GM12892 (cell line): Measurements from ENCODE around the gene TUBB1.

Experiments
- DNase-seq: peaks from one replicate; pipeline ENCODE4 v3.0.0; 2011; ENCODE audit not compliant: insufficient read length
- FAIRE-seq: peaks from 2 replicates; lab custom pipeline; 2011; peaks lifted over from hg19 to GRCh38; lab: Jason Lieb, UNC
- POLR2A ChIP-seq: IDR thresholded peaks from 2 replicates; pipeline ENCODE4 v1.6.1; 2011; ENCODE audit warnings: low read depth, low read length, control low read depth
- POLR2AphosphoS5 ChIP-seq: IDR thresholded peaks from 2 replicates; pipeline ENCODE4 v1.6.1; 2011; ENCODE audit warnings: low read depth, low read length, control low read depth
- TAF1 ChIP-seq: IDR thresholded peaks from 2 replicates; pipeline ENCODE4 v1.6.1; 2011; ENCODE audit warnings: low read depth, mild to moderate bottlenecking, control low read depth, low read length, borderline replicate concordance

TUBB1 gene

DNA sequence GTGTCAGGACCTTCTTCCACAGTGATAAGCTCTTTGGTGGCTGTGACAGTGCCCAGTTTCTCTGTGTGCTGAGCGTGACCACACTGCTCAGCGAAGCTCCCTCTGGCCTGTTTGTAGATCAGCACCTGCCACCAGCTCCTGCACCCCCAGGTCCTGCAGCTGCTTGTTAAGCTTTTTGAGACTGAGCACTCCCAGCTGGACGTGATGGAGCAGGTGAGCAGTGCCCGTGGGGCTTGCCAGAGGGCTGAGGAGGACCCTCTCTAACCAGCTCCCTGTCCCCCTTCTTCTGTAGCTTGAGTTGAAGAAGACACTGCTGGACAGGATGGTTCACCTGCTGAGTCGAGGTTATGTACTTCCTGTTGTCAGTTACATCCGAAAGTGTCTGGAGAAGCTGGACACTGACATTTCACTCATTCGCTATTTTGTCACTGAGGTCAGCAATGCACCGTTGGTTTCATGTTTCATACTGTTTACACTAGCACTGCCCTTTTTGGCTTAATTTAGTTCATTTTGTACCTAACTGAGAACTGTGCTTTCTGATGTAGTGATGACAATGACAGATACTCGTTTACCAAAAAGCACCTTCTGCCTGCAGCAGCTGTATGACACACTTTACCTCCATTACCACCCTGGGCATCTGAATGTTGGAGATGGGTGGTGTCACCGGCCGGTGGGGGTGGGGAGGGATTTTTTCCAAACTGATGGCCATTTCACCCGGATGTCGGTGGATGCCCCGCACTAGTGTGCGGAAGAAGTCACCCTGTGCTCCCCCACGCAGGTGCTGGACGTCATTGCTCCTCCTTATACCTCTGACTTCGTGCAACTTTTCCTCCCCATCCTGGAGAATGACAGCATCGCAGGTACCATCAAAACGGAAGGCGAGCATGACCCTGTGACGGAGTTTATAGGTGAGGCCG is 25.6 kb upstream of the TUBB1 start:
- FAIRE-seq = peak; percentile 50
- no peak for DNase-seq

DNA sequence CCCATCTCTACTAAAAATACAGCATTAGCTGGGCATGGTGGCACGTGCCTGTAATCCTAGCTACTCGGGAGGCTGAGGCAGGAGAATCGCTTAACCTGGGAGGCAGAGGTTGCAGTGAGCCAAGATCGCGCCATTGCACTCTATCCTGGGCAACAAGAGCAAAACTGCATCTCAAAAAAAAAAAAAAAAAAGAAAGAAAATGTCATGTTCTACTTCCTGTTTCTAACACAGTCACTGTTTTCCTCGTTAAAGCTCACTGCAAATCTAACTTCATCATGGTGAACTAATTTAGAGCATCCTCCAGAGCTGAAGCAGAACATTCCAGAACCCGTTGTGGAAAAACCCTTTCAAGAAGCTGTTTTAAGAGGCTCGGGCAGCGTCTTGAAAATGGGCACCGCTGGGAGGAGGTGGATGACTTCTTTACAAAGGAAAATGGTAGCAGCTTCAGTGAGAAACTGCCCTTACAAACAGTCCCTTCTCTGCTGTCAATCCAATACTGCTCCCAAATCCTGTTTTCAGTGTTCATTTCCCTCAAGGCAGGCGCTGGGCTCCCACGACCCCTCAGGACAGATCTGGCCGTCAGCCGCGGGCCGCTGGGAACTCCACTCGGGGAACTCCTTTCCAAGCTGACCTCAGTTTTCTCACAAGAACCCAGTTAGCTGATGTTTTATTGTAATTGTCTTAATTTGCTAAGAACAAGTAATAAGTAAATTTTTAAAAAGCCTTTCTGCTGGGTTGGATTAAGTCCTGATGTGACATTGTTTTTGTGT is 24.7 kb upstream of the TUBB1 start:
- no peak for DNase-seq
- FAIRE-seq = no peak
- TF ChIP-seq TAF1 (no peak), POLR2AphosphoS5 (no peak), POLR2A (no peak)

More for the DNA sequence above, 25.6 kb upstream of the TUBB1 start:
- no peak for TF ChIP-seq TAF1
- peak; percentile 60 for TF ChIP-seq POLR2AphosphoS5
- TF ChIP-seq POLR2A = 0 out of 2 replicates have a peak, but pooled peaks have one; percentile 38

DNA sequence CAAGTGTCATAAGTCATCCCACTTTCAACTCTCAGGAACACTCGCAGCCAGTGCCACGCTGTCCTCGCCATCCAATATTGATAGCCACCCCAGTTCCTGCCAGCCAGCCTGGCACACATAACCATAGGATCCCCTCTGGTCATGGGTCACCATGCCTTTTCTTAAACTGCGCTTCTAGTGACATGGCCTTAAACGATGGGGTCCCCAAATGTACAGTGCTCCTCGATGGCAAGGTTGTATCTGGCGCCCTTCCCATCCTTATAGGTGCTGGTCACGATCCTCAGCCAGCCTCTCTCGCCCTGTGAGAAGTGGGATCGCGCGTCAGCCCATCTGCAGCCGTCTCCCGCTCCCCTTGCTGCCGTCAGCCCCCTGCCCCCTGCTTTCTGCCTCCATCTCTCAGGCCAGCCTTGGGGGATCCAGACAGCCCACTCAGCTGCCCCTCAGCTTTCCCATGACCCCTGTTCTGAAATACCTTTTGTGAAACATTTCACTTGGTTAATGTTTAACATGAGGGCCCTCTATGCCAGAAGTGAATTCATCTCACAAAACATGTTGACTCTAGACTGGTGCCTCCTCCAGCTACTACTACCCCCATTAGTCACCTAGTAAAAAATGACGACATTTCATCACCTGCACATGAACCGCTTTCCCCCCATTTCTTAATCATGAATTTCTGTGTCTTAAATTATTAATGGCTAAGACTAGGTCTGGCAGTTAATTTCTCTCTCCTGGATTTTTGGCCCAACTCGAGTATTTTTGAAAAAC is 23.6 kb upstream of the TUBB1 start:
- DNase-seq (no peak), FAIRE-seq (no peak)
- TF ChIP-seq TAF1 (no peak), POLR2AphosphoS5 (peak; percentile 62), POLR2A (peak; percentile 17; the same call in 1 of the 2 replicates)

DNA sequence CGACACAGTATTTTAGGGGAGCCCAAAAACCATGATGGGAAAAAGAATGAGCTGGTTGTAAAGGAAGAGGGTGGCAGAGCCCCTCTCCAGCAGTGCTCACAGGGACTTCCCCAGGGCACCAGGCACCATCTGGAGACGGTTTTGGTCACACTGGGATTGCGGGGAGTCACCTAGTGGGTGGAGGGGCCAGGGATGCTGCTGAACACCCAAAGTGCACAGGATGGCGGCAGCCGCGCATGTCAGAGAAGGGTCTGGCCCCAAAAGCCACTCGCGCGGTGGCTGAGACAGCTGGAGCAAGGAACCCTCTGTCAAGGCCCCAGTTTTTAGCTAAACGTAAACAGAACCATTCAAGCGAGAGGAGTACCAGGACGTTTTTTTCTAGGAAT is 23.0 kb upstream of the TUBB1 start:
- DNase-seq (no peak), FAIRE-seq (no peak)
- TF ChIP-seq TAF1 (no peak), POLR2AphosphoS5 (peak; percentile 64), POLR2A (no peak)

DNA sequence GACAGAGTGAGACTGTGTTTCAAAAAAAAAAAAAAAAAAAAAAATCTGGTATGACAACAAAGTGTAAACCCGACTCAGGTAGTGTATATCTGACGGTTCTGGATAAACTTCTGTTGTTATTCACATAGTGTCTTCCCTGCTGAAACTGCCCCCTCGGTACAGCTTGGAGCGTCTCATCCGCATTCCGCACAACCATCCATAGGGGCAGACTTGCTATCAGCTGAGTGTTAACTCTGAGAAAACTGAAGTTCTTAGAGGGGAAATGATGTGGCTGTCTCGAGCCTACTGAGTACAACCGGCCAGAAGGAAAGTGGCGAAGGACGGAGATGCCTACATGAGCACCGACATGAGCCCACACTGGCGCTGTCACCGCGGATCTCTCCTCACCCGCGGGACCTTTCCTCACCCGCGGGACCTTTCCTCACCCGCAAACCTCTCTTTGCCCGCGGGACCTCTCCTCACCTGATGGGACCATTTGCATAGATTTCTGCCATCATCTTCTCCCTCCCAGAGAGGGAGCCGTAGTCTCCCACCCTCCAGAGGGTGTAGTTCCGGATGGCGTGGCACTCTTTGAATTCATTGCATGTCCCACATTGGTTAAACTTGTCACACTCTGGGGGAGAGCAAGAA is 22.0 kb upstream of the TUBB1 start:
- TF ChIP-seq TAF1 (no peak), POLR2AphosphoS5 (peak; percentile 54; the same call in 1 of the 2 replicates), POLR2A (peak; percentile 25)
- FAIRE-seq = no peak

DNA sequence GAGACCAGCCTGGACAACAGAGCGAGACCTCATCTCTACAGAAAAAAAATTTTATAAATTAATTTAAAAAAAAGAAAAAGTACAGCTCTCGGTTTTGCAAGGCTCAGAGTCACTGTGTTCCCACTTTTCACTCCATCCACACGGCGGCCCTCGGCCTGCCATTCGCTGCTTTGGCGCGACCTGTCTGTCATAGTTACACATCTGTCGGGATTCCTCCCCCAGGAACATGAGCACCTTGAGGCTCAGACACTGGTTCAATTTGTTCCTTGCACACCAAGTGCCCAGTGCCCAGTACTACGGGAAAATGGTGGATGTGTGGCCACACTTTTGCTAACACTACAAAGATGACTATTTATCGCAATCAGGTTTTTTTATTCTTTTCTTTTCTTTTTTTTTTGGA is 20.6 kb upstream of the TUBB1 start:
- TF ChIP-seq TAF1 = no peak
- no peak for TF ChIP-seq POLR2AphosphoS5
- TF ChIP-seq POLR2A = 0 out of 2 replicates have a peak, but pooled peaks have one; percentile 26
- FAIRE-seq (no peak), DNase-seq (no peak)

More for the DNA sequence above, 22.0 kb upstream of the TUBB1 start:
- DNase-seq = no peak

DNA sequence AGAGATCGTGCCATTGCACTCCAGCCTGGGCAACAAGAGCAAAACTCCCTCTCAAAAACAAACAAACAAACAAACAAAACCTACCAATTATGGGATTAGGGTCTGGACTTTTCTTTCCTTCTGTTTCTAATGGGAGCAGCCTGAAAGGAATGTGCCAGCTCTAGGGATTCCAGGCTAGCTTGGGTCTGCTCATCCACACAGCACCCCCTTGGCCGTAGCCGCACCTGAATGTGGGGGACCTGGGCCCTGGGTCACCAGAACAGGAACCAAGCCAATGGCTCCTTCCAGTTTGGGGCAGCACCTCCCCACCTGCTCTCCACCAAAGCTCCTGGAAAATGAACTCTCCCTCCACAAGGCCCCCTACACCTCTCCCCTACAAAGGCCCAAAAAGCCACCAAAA is 18.9 kb upstream of the TUBB1 start:
- DNase-seq (no peak), FAIRE-seq (no peak)
- TF ChIP-seq POLR2A = no peak
- no peak for TF ChIP-seq TAF1
- peak; percentile 53; the same call in 1 of the 2 replicates for TF ChIP-seq POLR2AphosphoS5

DNA sequence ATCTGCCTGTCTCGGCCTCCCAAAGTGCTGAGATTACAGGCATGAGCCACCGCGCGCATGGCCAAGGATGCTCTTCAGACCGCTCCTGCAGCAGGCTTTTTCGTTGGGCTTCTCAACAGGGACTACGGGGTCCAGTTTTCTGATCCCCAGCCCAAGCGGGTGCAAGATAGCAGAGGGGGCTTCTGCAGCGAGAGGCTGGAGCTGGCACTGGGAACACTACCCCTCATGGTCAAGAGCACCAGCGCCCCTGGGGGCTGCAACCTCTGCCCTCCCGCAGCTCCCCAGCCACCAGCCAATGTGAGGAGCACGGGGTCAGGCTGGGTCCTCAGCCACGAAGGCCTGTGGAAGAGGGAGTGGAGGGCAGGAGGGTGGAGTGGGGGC is 18.2 kb upstream of the TUBB1 start:
- DNase-seq (no peak), FAIRE-seq (no peak)
- TF ChIP-seq POLR2AphosphoS5 (no peak), POLR2A (no peak), TAF1 (no peak)

DNA sequence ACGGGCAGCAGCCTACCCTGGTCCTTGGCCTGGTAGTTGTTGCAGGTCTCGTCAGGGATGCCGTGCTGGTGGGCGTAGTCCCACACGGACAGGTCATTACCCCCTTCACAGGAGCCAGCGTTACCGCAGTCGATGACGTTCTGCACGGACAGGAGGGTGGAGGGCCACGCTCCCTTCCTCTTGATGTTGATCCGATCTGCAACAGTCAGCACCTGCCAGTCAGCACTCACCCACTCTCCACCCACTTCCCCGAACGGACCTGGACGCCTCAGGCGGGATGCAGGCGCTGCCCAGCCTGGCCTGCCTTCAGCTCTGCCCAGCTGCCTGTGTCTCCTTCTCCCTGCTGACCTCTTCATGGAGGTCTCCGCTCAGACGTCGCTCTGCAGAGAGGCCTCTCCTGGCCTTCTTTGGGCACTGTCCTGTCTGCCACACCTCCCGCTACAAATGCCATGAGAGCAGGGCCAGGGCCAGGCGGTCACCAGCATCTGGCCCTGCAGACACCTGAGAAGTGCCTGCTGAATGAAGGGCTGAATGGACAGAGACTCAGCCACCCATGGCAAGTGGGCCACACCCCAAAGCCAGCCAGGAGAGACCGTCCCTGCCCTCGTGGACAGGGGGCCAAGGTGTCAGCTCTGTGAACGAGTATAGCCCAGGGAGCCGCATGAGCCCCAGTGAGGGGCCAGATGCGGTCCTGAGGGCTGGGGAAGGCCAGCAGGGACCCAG is 17.6 kb upstream of the TUBB1 start:
- FAIRE-seq (no peak), DNase-seq (no peak)
- TF ChIP-seq POLR2A = peak; percentile 44; the same call in 1 of the 2 replicates
- TF ChIP-seq TAF1 = no peak
- peak; percentile 22 for TF ChIP-seq POLR2AphosphoS5

DNA sequence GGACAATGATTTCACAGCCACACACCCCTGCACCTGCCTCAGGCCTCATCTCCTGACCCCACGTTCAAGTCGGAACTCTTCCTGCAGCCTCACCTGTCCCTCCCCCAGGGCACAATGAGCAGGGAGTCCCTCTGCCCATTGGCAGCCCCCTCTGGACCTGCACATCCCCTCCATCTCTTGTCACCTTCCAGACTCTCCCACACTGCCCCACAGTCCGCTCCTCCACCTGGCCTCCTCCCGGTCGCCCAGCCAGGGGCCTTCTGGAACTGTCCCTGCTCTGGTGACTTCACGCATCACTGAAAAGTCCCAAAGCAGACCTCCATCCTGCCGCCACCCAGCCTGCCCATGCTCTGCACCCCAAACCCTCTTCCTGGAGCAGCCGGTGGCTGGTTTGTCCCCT is 16.8 kb upstream of the TUBB1 start:
- DNase-seq (no peak), FAIRE-seq (no peak)
- TF ChIP-seq POLR2A (0 out of 2 replicates have a peak, but pooled peaks have one; percentile 34), TAF1 (no peak)
